ENCODE measurements around the gene TSNAX.

GRCh38 chr1:231512147-231512698 is 16.2 kb upstream of the TSNAX start:
- TF ChIP-seq POLR2A (IDR thresholded peaks at IDR 0.05; ENCODE audit: low read depth, low read length) (no peak), TAF1 (IDR thresholded peaks at IDR 0.05; ENCODE audit: low read depth, low read length) (no peak), POLR2AphosphoS5 (IDR thresholded peaks at IDR 0.05; ENCODE audit: low read depth, low read length) (no peak), POU2F2 (IDR thresholded peaks at IDR 0.05; ENCODE audit: low read depth, low read length) (no peak)

Measured in GM12891 (cell line).